ENCODE measurements around the gene SAMD11. TPM values are rescaled to one million over a fixed set of nuclear protein-coding genes. Genes with fewer than 3 reads are reported as not detected.

The SAMD11 gene
- total and polyA plus RNA-seq, 2 of the 13 experiments (the other 11 are each of a cell fraction or from before 2014, with no cell fraction given): 0.11 TPM; not detected in 1

- TF ChIP-seq ZGPAT (CRISPR knock-in tag; IDR thresholded peaks at IDR 0.05) (0 out of 2 replicates have a peak, but pooled peaks have one; percentile 44), MXD1 (CRISPR knock-in tag; IDR thresholded peaks at IDR 0.05) (peak; percentile 61; the same call in 1 of the 2 replicates), FOXA3 (CRISPR knock-in tag; IDR thresholded peaks at IDR 0.05) (peak; percentile 17; the same call in 1 of the 2 replicates), ZNF841 (CRISPR knock-in tag; IDR thresholded peaks at IDR 0.05; ENCODE audit: borderline replicate concordance) (no peak), NRL (CRISPR knock-in tag; IDR thresholded peaks at IDR 0.05; ENCODE audit: borderline replicate concordance) (peak; percentile 71; the same call in 1 of the 2 replicates), MXI1 (IDR thresholded peaks at IDR 0.05; ENCODE audit: borderline replicate concordance, low read depth, low read length) (peak; percentile 92; the same call in 1 of the 3 replicates), SUZ12 (IDR thresholded peaks at IDR 0.05; ENCODE audit: low read depth, low read length) (peak; percentile 35; the same call in 1 of the 2 replicates), PITX1 (CRISPR knock-in tag; IDR thresholded peaks at IDR 0.05) (peak; percentile 43; the same call in 1 of the 2 replicates), POLR2AphosphoS2 (IDR thresholded peaks at IDR 0.05; ENCODE audit: low read depth, low read length) (no peak), ZNF737 (CRISPR knock-in tag; IDR thresholded peaks at IDR 0.05; ENCODE audit: borderline replicate concordance) (no peak), GATAD1 (CRISPR knock-in tag; IDR thresholded peaks at IDR 0.05) (peak; percentile 98), HDAC2 (CRISPR knock-in tag; IDR thresholded peaks at IDR 0.05) (0 out of 2 replicates have a peak, but pooled peaks have one; percentile 40), UBTF (CRISPR knock-in tag; IDR thresholded peaks at IDR 0.05) (peak; percentile 72; the same call in 1 of the 2 replicates), CTCF (CRISPR knock-in tag; IDR thresholded peaks at IDR 0.05) (peak; percentile 21; the same call in 1 of the 2 replicates), HDAC1 (CRISPR knock-in tag; IDR thresholded peaks at IDR 0.05) (peak; percentile 94), MAZ (IDR thresholded peaks at IDR 0.05; ENCODE audit: borderline replicate concordance, low read depth, low read length) (no peak), MAZ (CRISPR knock-in tag; IDR thresholded peaks at IDR 0.05; ENCODE audit: low read depth) (peak; percentile 62; the same call in 1 of the 2 replicates), EED (CRISPR knock-in tag; IDR thresholded peaks at IDR 0.05) (no peak), ZNF788 (CRISPR knock-in tag; IDR thresholded peaks at IDR 0.05; ENCODE audit: borderline replicate concordance) (no peak; the same call in 1 of the 2 replicates), DNMT3B (CRISPR knock-in tag; conservative IDR thresholded peaks at IDR 0.05) (no peak), ZFP91 (CRISPR knock-in tag; IDR thresholded peaks at IDR 0.05; ENCODE audit: borderline replicate concordance) (peak; percentile 71)
These were observed 35.4 kb downstream of the SAMD11 start, which contains the start of gene NOC2L (continued) for GRCh38 chr1:958823-959730.

Measured in HepG2 (cell line).